ENCODE measurements around the gene LSAMP. TPM values are rescaled to one million over a fixed set of nuclear protein-coding genes. Genes with fewer than 3 reads are reported as not detected.

Gene LSAMP
- total and polyA plus RNA-seq, 2 of the 8 experiments (the other 6 are each of a cell fraction or from before 2014, with no cell fraction given): 1.8 to 5.7 TPM

GRCh38 chr3:115891006-115891636 is 554.2 kb downstream of the LSAMP start:
- no peaks in the 10 kb centered on the region; a peak in 1 of 7 replicates for H3K27me3 ChIP-seq (replicated peaks in 1 of 4; ENCODE audit: control insufficient read depth in 3 of 4, extremely low read depth in 1 of 4, insufficient read depth in 3 of 4, low read length in 3 of 4)
- no peak overlapping the region for H3K56ac ChIP-seq (replicated peaks; ENCODE audit: insufficient read length, low read depth, low read length)
- H3K4me3 ChIP-seq (ENCODE audit: extremely low read depth in 1 of 4, insufficient read depth in 2 of 4, low read depth in 3 of 4, low read length in 4 of 4): no peak overlapping the region
- H3K23me2 ChIP-seq (ENCODE audit: low read depth, low read length): no peaks in the 10 kb centered on the region
- H3K4me1 ChIP-seq (replicated peaks in 1 of 4; ENCODE audit: control insufficient read depth in 3 of 4, insufficient read depth in 4 of 4, low read length in 3 of 4): 0 out of 7 replicates have a peak, but pooled peaks cover 0 to 2% (median 0%) of the 10 kb centered on the region in 4 experiments
- no peak overlapping the region for H3K23ac ChIP-seq (ENCODE audit: insufficient read length)
- H2BK5ac ChIP-seq (ENCODE audit: low read depth, low read length): no peak overlapping the region
- no peak overlapping the region for H3K27ac ChIP-seq (ENCODE audit: low read depth, low read length)
- no peak overlapping the region for H3K4ac ChIP-seq (replicated peaks; ENCODE audit: insufficient read length, low read depth, low read length)
- H3K79me2 ChIP-seq (ENCODE audit: control insufficient read depth in 1 of 2, insufficient read depth in 2 of 2, low read length in 2 of 2): no peaks in the 10 kb centered on the region
- no peak overlapping the region for H2BK15ac ChIP-seq (ENCODE audit: low read length)
- H3K14ac ChIP-seq (ENCODE audit: insufficient read length): no peak overlapping the region
- no peak overlapping the region for H2BK12ac ChIP-seq (ENCODE audit: low read depth, low read length)
- no peaks in the 10 kb centered on the region for H3K9me3 ChIP-seq (ENCODE audit: insufficient read depth in 2 of 2, low read depth in 1 of 2, low read length in 1 of 2)
- no peak overlapping the region for H3K4me2 ChIP-seq (ENCODE audit: insufficient read depth in 1 of 2, low read depth in 2 of 2, low read length in 2 of 2)
- no peak overlapping the region for H3K18ac ChIP-seq (ENCODE audit: extremely low read depth, low read length)
- H4K5ac ChIP-seq (ENCODE audit: insufficient read length, low read depth, low read length): no peak overlapping the region
- H4K91ac ChIP-seq (replicated peaks; ENCODE audit: insufficient read length, low read length): no peak overlapping the region
- no peak overlapping the region for H4K8ac ChIP-seq (ENCODE audit: extremely low read depth, insufficient read depth, low read length)
- POLR2A ChIA-PET (ENCODE audit: partially characterized antibody): no interaction called here
- no peak overlapping the region for H2AFZ ChIP-seq (ENCODE audit: low read length)
- FAIRE-seq (no peak), DNase-seq (ENCODE audit: low read depth in 1 of 2, low spot score in 2 of 2) (no peak)
- 83% methylated on average over 2 of the region's 2 CpGs; no CpG with 5 or more reads in 1 of the 2 experiments for WGBS, 2 experiments (ENCODE audit: extremely low coverage in 1 of 2, insufficient coverage in 1 of 2, insufficient read length in 1 of 2, insufficient replicate concordance in 2 of 2, low coverage in 1 of 2, low lambda C conversion rate in 2 of 2, missing lambda C conversion rate in 1 of 2)
- no peak overlapping the region for H2AK5ac ChIP-seq (ENCODE audit: low read depth, low read length)
- no peaks in the 10 kb centered on the region for H4K20me1 ChIP-seq (replicated peaks in 1 of 2; ENCODE audit: control insufficient read depth in 1 of 2, insufficient read depth in 2 of 2, low read length in 2 of 2)
- H3K9ac ChIP-seq (replicated peaks in 1 of 4; ENCODE audit: extremely low read depth in 1 of 4, low read depth in 3 of 4, low read length in 3 of 4): no peak overlapping the region
- no peaks in the 10 kb centered on the region for H3K36me3 ChIP-seq (ENCODE audit: control insufficient read depth in 2 of 4, insufficient read depth in 4 of 4, low read length in 3 of 4)
- H2BK20ac ChIP-seq (ENCODE audit: low read length): no peak overlapping the region
- no peaks in the 10 kb centered on the region for H3K79me1 ChIP-seq (ENCODE audit: low read depth, low read length)
- H2BK120ac ChIP-seq (replicated peaks; ENCODE audit: low read depth, low read length): no peak overlapping the region
- CTCF ChIA-PET (ENCODE audit: partially characterized antibody): interaction anchor here (0.9 kb wide), 1 partner anchor 14 kb away, joined by 3 read pairs; no protein-coding TSS in a partner anchor
- no peak for TF ChIP-seq ATF2 (IDR thresholded peaks at IDR 0.05; ENCODE audit: low read length)
- TF ChIP-seq PHF8 (conservative IDR thresholded peaks at IDR 0.05; ENCODE audit: low read depth, low read length): no peak
- no peak for TF ChIP-seq NRF1 (IDR thresholded peaks at IDR 0.05; ENCODE audit: low read depth, low read length)
- no peak for TF ChIP-seq CREB1 (IDR thresholded peaks at IDR 0.05)
- no peak for TF ChIP-seq USF2 (IDR thresholded peaks at IDR 0.05; ENCODE audit: low read length)
- TF ChIP-seq HDAC2 (IDR thresholded peaks at IDR 0.05; ENCODE audit: borderline replicate concordance in 1 of 2, low read depth in 2 of 2, low read length in 2 of 2): no peak
- no peak for TF ChIP-seq MAFK (IDR thresholded peaks at IDR 0.05; ENCODE audit: low read depth, low read length)
- no peak for TF ChIP-seq SP4 (IDR thresholded peaks at IDR 0.05; ENCODE audit: low read length)
- no peak for TF ChIP-seq SRF (IDR thresholded peaks at IDR 0.05; ENCODE audit: low read depth, low read length)
- TF ChIP-seq TCF12 (IDR thresholded peaks at IDR 0.05; ENCODE audit: low read depth, low read length): no peak
- no peak for TF ChIP-seq KDM4A (IDR thresholded peaks at IDR 0.05; ENCODE audit: low read depth, low read length, severe bottlenecking)

Data from H1 (cell line).